ENCODE measurements around the gene CLCN5.

- no peak for TF ChIP-seq POLR2A (IDR thresholded peaks at IDR 0.05; ENCODE audit: low read depth, low read length)
- TF ChIP-seq, protein P1, sequence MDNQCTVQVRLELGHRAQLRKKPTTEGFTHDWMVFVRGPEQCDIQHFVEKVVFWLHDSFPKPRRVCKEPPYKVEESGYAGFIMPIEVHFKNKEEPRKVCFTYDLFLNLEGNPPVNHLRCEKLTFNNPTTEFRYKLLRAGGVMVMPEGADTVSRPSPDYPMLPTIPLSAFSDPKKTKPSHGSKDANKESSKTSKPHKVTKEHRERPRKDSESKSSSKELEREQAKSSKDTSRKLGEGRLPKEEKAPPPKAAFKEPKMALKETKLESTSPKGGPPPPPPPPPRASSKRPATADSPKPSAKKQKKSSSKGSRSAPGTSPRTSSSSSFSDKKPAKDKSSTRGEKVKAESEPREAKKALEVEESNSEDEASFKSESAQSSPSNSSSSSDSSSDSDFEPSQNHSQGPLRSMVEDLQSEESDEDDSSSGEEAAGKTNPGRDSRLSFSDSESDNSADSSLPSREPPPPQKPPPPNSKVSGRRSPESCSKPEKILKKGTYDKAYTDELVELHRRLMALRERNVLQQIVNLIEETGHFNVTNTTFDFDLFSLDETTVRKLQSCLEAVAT (IDR thresholded peaks at IDR 0.05): no peak
Measured at GRCh38 chrX:50115973-50116372, 193.6 kb downstream of the CLCN5 start.
